HFFc6 (cell line): Measurements from ENCODE around the gene DEFB125. TPM values are rescaled to one million over a fixed set of nuclear protein-coding genes. Genes with fewer than 3 reads are reported as not detected.
"Not testable (repeated sequence)": the region's sequence is repeated elsewhere in the genome, so short reads cannot be mapped to it uniquely, and the experiment has no call there.

Source experiments
- DNase-seq: peaks from one replicate; pipeline ENCODE4 v3.0.0-alpha.2; 2018
- H3K27ac Mint-ChIP-seq: 2 replicates; pipeline ENCODE4 v1.8.0; 2020; ENCODE audit warnings: mild to moderate bottlenecking, mixed read lengths
- H3K27me3 Mint-ChIP-seq: 2 replicates; pipeline ENCODE4 v1.8.0; 2021; ENCODE audit warnings: mild to moderate bottlenecking, moderate library complexity, mixed read lengths; ENCODE audit not compliant: insufficient read depth
- H3K36me3 Mint-ChIP-seq: 2 replicates; pipeline ENCODE4 v1.8.0; 2021; ENCODE audit warnings: low read depth, mixed read lengths
- H3K4me1 Mint-ChIP-seq: 2 replicates; pipeline ENCODE4 v1.8.0; 2020; ENCODE audit warnings: low read depth, mixed read lengths
- H3K4me3 Mint-ChIP-seq: 2 replicates; pipeline ENCODE4 v1.8.0; 2020; ENCODE audit warnings: mild to moderate bottlenecking, moderate library complexity, mixed read lengths
- H3K9me3 Mint-ChIP-seq: 2 replicates; pipeline ENCODE4 v1.8.0; 2020; ENCODE audit warnings: mild to moderate bottlenecking, mixed read lengths
- total RNA-seq, 6 experiments: library from RNA; stranded (reverse); fragmentation: NEBNext Ultra II Directional; extraction: Animal tissue kit (Norgen Biotek cat#: 25700); gene quantifications; 2 replicates in 1 of 6; 3 replicates in 5 of 6; pipeline ENCODE4 v1.2.3, GENCODE V29; 2021
- TF ChIP-seq, protein P1 (sequence below): fragments of 200-600 bp; sonication (generic); IDR thresholded peaks from 2 replicates; pipeline ENCODE4 v1.5.0; 2021; ENCODE audit warnings: antibody characterized with exemption, mild to moderate bottlenecking

Gene DEFB125
- total RNA-seq, 6 experiments from 2014 or later, result not detected

DNA sequence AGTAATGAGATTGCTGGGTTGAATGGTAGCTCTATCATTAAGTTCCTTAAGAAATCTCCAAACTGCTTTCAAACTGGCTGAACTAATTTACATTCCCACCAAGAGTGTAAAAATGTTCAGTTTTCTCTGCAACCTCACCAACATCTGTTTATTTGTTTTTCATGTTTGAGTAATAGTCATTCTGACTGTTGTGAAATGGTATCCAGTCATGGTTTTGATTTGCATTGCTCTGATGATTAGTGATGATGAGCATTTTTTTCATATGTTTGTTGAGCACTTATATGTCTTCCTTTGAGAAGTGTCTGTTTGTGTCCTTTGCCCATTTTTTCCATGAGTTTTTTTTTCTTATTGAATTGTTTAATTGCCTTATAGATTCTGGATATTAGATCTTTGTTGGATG, 24.9 kb downstream of the DEFB125 start:
- H3K36me3 Mint-ChIP-seq, result no peaks in the 10 kb centered on the region
- H3K4me3 Mint-ChIP-seq, result no peak overlapping the region
- no peaks in the 10 kb centered on the region for H3K4me1 Mint-ChIP-seq
- H3K27ac Mint-ChIP-seq, result no peak overlapping the region
- TF ChIP-seq, protein P1, sequence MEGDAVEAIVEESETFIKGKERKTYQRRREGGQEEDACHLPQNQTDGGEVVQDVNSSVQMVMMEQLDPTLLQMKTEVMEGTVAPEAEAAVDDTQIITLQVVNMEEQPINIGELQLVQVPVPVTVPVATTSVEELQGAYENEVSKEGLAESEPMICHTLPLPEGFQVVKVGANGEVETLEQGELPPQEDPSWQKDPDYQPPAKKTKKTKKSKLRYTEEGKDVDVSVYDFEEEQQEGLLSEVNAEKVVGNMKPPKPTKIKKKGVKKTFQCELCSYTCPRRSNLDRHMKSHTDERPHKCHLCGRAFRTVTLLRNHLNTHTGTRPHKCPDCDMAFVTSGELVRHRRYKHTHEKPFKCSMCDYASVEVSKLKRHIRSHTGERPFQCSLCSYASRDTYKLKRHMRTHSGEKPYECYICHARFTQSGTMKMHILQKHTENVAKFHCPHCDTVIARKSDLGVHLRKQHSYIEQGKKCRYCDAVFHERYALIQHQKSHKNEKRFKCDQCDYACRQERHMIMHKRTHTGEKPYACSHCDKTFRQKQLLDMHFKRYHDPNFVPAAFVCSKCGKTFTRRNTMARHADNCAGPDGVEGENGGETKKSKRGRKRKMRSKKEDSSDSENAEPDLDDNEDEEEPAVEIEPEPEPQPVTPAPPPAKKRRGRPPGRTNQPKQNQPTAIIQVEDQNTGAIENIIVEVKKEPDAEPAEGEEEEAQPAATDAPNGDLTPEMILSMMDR, result no peak
- H3K9me3 Mint-ChIP-seq, result no peaks in the 10 kb centered on the region
- no peak for DNase-seq
- H3K27me3 Mint-ChIP-seq, result 0 out of 2 replicates have a peak, but pooled peaks cover 2% of the 10 kb centered on the region

DNA sequence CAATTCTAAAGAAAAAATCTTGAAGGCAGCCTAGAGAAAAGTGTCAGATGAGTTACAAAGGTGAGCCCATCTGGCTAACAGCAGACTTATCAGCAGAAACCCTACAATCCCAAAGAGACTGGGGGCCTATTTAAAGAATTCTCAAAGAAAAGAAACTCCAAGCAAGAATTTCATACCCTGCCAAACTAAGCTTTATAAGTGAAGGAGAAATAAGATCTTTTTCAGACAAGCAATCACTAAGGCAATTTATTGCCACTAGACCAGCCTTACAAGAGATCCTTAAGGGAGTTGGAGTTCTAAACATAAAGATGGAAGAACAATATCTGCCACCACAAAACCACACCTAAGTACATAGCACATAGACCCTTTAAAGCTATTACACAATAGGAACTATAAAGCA, 30.0 kb downstream of the DEFB125 start:
- TF ChIP-seq, protein P1, result no peak
- H3K27me3 Mint-ChIP-seq, result peaks cover 2% of the 10 kb centered on the region; the same call in 1 of the 2 replicates
- H3K27ac Mint-ChIP-seq, result no peak overlapping the region
- no peaks in the 10 kb centered on the region for H3K36me3 Mint-ChIP-seq
- no peak overlapping the region for H3K4me3 Mint-ChIP-seq
- no peak for DNase-seq
- no peaks in the 10 kb centered on the region for H3K4me1 Mint-ChIP-seq
- H3K9me3 Mint-ChIP-seq, result no peaks in the 10 kb centered on the region

DNA sequence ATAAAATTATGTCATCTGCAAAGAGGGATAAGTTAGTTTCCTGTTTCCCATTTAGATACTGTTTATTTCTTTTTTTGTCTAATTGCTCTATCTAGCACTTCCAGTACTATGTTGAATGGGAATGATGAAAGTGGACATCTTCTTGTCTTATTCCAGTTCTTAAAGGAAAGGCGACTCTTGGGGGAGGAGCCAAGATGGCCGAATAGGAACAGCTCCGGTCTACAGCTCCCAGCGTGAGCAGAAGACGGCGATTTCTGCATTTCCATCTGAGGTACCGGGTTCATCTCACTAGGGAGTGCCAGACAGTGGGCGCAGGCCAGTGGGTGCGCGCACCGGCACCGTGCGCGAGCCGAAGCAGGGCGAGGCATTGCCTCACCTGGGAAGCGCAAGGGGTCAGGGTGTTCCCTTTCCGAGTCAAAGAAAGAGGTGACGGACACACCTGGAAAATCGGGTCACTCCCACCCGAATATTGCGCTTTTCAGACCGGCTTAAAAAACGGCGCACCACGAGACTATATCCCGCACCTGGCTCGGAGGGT, 42.4 kb downstream of the DEFB125 start:
- not testable (repeated sequence) for H3K4me3 Mint-ChIP-seq, H3K27me3 Mint-ChIP-seq, DNase-seq, H3K9me3 Mint-ChIP-seq, H3K27ac Mint-ChIP-seq, H3K4me1 Mint-ChIP-seq, H3K36me3 Mint-ChIP-seq

DNA sequence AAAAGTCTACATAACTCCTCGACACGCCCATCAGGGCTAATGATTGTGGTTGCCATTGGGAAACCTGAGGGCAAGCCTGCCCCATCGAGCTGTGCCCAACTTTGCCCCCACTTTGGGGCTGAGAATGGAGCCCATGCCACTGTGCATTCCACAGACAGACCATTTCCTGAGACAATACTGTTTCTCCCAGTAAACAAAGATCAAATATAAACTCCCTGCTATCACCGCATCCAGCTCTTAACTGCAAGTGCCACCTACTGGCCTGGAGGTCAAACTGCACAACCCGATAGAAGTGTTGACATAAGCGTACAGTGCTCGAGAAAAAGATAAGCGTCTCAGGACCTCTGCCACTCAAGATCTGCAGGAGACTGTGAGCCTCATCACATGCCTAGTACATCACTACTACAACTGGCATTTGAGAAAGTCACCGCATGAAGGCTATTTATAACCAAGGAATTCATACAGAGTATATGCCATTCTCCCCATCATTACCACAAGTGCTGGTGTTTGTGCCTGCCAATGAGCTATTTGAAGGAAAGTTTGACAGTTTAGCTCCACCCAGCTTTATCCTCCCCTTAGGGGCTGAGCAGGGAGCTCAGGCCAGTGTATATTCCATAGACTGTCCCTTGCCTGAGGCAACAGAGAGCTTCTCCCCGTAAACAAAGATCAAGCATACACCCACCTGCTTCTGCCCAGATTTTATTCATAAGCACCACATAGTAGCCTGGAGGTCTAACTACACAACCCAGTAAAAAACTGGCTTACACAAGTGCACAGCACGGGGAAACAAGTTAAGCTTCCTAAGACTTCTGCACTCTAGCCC, 50.4 kb downstream of the DEFB125 start:
- no peak overlapping the region for H3K4me3 Mint-ChIP-seq
- H3K36me3 Mint-ChIP-seq, result no peaks in the 10 kb centered on the region
- H3K4me1 Mint-ChIP-seq, result no peaks in the 10 kb centered on the region
- no peaks in the 10 kb centered on the region for H3K27me3 Mint-ChIP-seq
- TF ChIP-seq, protein P1, result peak; percentile 55
- no peak overlapping the region for H3K27ac Mint-ChIP-seq
- no peak for DNase-seq
- no peaks in the 10 kb centered on the region for H3K9me3 Mint-ChIP-seq

DNA sequence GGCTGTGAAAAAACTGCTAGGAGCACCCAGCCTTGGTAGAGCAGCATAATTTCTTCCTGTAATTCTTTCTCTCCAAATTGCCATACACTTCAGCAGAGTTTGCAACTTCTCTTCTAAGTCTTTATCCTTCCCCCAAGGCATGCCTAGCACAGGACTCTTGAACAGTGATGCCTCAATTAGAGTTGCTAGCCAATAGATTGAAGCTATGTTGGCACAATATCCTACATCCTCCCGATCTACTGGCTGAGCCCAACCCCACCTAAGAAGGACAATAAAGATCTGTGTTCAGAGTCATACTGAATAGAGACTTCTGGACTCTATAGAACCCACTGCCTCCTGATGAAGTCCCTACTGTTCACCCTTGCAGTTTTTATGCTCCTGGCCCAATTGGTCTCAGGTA, 54.8 kb downstream of the DEFB125 start, which contains the start of gene DEFB126:
Gene DEFB126, plus strand, starts transcription at position 301 of the 400 bp plus-strand sequence. Its CDS starts 39 bp downstream, at position 340.
- TF ChIP-seq, protein P1, result no peak
- H3K27ac Mint-ChIP-seq, result no peak within 1 kb of the TSS
- no peaks in the 10 kb centered on the region for H3K9me3 Mint-ChIP-seq
- H3K4me3 Mint-ChIP-seq, result no peak within 1 kb of the TSS
- no peak for DNase-seq
- H3K36me3 Mint-ChIP-seq, result no peaks in the 10 kb centered on the region
- H3K27me3 Mint-ChIP-seq, result peaks cover 7% of the 10 kb centered on the region
- H3K4me1 Mint-ChIP-seq, result no peaks in the 10 kb centered on the region

DNA sequence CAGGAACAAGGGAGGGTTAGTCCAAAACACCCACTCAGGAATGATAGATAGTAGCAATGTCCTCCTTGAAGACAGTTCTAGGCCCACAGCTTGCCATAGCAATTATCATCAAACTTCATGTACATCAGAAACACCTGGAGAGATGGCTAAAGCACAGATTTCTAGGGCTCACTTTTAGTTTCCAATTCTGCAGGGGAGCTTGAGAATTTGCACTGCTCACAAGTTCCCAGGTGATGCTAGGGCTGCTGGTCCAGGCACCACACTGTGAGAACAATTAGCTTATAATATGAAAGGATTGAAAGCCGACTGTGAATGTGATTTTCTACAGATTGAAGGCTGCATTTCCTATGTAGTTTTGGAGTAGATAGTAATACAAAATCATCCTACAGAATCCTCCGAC, 58.4 kb downstream of the DEFB125 start:
- Mint-ChIP-seq H3K4me3 (no peak overlapping the region), H3K27me3 (peaks cover 7% of the 10 kb centered on the region), H3K4me1 (no peaks in the 10 kb centered on the region), H3K9me3 (no peaks in the 10 kb centered on the region), H3K36me3 (no peaks in the 10 kb centered on the region), H3K27ac (no peak overlapping the region)
- TF ChIP-seq, protein P1, result no peak
- DNase-seq, result no peak
